Neural cell (in vitro differentiated cells): ENCODE results near the gene BTG1. TPM values are rescaled to one million over a fixed set of nuclear protein-coding genes. Genes with fewer than 3 reads are reported as not detected.

ENCODE experiments used
- H2AFZ ChIP-seq: fragments of 200-600, 300-800 bp; sonication (generic), shearing (Covaris generic); 2 replicates; pipeline ENCODE4 v1.6.0; 2014; ENCODE audit warnings: low read depth, mild to moderate bottlenecking, antibody characterized with exemption, low read length, moderate library complexity
- H3F3A ChIP-seq: fragments of 200-600 bp; shearing (Covaris generic); 2 replicates; pipeline ENCODE4 v1.6.1; 2016; ENCODE audit warnings: mild to moderate bottlenecking, moderate library complexity, mixed read lengths, antibody characterized with exemption, low read length; ENCODE audit not compliant: insufficient read depth, poor library complexity, severe bottlenecking
- H3K27ac ChIP-seq: fragments of 200-600, 300-800 bp; sonication (generic), shearing (Covaris generic); 2 replicates; pipeline ENCODE4 v1.5.1; 2014; ENCODE audit warnings: mild to moderate bottlenecking, low read length, moderate library complexity
- H3K27me3 ChIP-seq: fragments of 300-800, 200-600 bp; sonication (generic), shearing (Covaris generic); 2 replicates; pipeline ENCODE4 v1.6.0; 2014; ENCODE audit warnings: mild to moderate bottlenecking, low read depth, low read length, moderate library complexity; ENCODE audit not compliant: insufficient read depth
- H3K36me3 ChIP-seq: fragments of 300-800, 200-600 bp; sonication (generic), shearing (Covaris generic); 2 replicates; pipeline ENCODE4 v1.5.1; 2014; ENCODE audit warnings: mild to moderate bottlenecking, antibody characterized with exemption, low read length, moderate library complexity; ENCODE audit not compliant: insufficient read depth
- H3K4me2 ChIP-seq: fragments of 300-800, 200-600 bp; sonication (generic), shearing (Covaris generic); 2 replicates; pipeline ENCODE4 v1.6.0; 2014; ENCODE audit warnings: mild to moderate bottlenecking, low read length
- H3K4me3 ChIP-seq: fragments of 300-800, 200-600 bp; sonication (generic), shearing (Covaris generic); 2 replicates; pipeline ENCODE4 v1.5.1; 2014; ENCODE audit warnings: mild to moderate bottlenecking, low read length, moderate library complexity
- H3K79me2 ChIP-seq: fragments of 200-600 bp; shearing (Covaris generic); replicated peaks from 2 replicates; pipeline ENCODE4 v1.6.0; 2014; ENCODE audit warnings: mild to moderate bottlenecking, low read length, moderate library complexity; ENCODE audit not compliant: insufficient read depth
- H3K9ac ChIP-seq: fragments of 300-800, 200-600 bp; sonication (generic), shearing (Covaris generic); 2 replicates; pipeline ENCODE4 v1.6.1; 2016; ENCODE audit warnings: mild to moderate bottlenecking, low read length, mixed read lengths
- H3K9me2 ChIP-seq: fragments of 200-600 bp; shearing (Covaris generic); 2 replicates; pipeline ENCODE4 v1.6.1; 2016; ENCODE audit warnings: mild to moderate bottlenecking, low read length, mixed read lengths; ENCODE audit not compliant: insufficient read depth
- H3K9me3 ChIP-seq: fragments of 200-600, 300-800 bp; sonication (generic), shearing (Covaris generic); 2 replicates; pipeline ENCODE4 v1.6.1; 2016; ENCODE audit warnings: mild to moderate bottlenecking, mixed run types, low read length, moderate library complexity, mixed read lengths
- H4K20me1 ChIP-seq: fragments of 200-600 bp; shearing (Covaris generic); 2 replicates; pipeline ENCODE4 v1.6.1; 2016; ENCODE audit warnings: mild to moderate bottlenecking, mixed run types; ENCODE audit not compliant: insufficient read depth
- EP300 ChIP-seq: fragments of 450-650 bp; conservative IDR thresholded peaks from 2 replicates; pipeline ENCODE4 v1.6.1; 2014; ENCODE audit warnings: antibody characterized with exemption, mild to moderate bottlenecking, moderate library complexity; ENCODE audit not compliant: poor library complexity, severe bottlenecking
- EZH2 ChIP-seq: fragments of 200-600, 300-800 bp; shearing (Covaris generic), sonication (generic); IDR thresholded peaks from 2 replicates; pipeline ENCODE4 v1.6.1; 2014; ENCODE audit warnings: antibody characterized with exemption, low read length, borderline replicate concordance, mild to moderate bottlenecking; ENCODE audit not compliant: insufficient read depth, poor library complexity, severe bottlenecking
- MXI1 ChIP-seq: fragments of 450-650 bp; conservative IDR thresholded peaks from 2 replicates; pipeline ENCODE4 v1.6.1; 2014; ENCODE audit warnings: antibody characterized with exemption, mild to moderate bottlenecking; ENCODE audit not compliant: poor library complexity, severe bottlenecking
- POLR2AphosphoS5 ChIP-seq: IDR thresholded peaks from 2 replicates; pipeline ENCODE4 v1.6.1; 2012
- RAD21 ChIP-seq: fragments of 450-650 bp; conservative IDR thresholded peaks from 2 replicates; pipeline ENCODE4 v1.6.1; 2014; ENCODE audit warnings: antibody characterized with exemption, mild to moderate bottlenecking, moderate library complexity
- SMC3 ChIP-seq: fragments of 450-650 bp; conservative IDR thresholded peaks from 2 replicates; pipeline ENCODE4 v1.6.1; 2014; ENCODE audit warnings: antibody characterized with exemption, mild to moderate bottlenecking, moderate library complexity; ENCODE audit not compliant: poor library complexity
- TAF1 ChIP-seq: IDR thresholded peaks from 2 replicates; pipeline ENCODE4 v1.6.1; 2012; ENCODE audit warnings: low read depth
- polyA plus RNA-seq: library from polyadenylated mRNA; depleted of rRNA; stranded (reverse); fragments of >200 nt; gene quantifications from 2 replicates; pipeline ENCODE4 v1.2.3, GENCODE V29; 2014
- TF ChIP-seq, protein P1 (sequence below): fragments of 450-650 bp; IDR thresholded peaks from 2 replicates; pipeline ENCODE4 v1.5.1; 2014; ENCODE audit warnings: antibody characterized with exemption, mild to moderate bottlenecking, moderate library complexity; ENCODE audit not compliant: poor library complexity, severe bottlenecking
- TF ChIP-seq, protein P2 (sequence below): IDR thresholded peaks from 2 replicates; pipeline ENCODE4 v1.6.1; 2012; ENCODE audit warnings: borderline replicate concordance

BTG1 gene
- polyA plus RNA-seq, 1 donor from 2014 or later: 12.9 TPM

DNA sequence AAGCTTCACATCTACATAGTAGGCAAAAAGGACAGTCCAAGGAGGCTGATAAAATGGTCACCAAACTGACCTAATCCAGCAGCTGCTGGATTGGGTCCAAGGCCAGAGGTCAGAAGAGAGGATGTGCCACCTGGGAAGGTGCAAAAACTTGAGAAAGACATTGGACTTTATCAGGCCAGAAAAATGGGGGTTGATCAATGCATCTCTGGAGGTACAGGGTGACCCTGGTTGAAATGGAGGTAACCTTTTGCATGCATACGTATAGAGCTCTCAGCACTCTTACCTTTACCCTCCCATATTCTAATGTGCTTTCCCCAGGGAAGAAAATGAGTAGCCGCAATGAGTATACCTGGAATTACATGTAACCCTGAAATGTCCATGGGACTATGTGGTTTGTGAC lies 16.0 kb downstream of the BTG1 start:
- no peak overlapping the region for H3K27ac ChIP-seq
- peaks cover 69% of the 10 kb centered on the region for H3K79me2 ChIP-seq
- no peak for TF ChIP-seq SMC3
- TF ChIP-seq, protein P1, sequence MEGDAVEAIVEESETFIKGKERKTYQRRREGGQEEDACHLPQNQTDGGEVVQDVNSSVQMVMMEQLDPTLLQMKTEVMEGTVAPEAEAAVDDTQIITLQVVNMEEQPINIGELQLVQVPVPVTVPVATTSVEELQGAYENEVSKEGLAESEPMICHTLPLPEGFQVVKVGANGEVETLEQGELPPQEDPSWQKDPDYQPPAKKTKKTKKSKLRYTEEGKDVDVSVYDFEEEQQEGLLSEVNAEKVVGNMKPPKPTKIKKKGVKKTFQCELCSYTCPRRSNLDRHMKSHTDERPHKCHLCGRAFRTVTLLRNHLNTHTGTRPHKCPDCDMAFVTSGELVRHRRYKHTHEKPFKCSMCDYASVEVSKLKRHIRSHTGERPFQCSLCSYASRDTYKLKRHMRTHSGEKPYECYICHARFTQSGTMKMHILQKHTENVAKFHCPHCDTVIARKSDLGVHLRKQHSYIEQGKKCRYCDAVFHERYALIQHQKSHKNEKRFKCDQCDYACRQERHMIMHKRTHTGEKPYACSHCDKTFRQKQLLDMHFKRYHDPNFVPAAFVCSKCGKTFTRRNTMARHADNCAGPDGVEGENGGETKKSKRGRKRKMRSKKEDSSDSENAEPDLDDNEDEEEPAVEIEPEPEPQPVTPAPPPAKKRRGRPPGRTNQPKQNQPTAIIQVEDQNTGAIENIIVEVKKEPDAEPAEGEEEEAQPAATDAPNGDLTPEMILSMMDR: no peak
- no peak for TF ChIP-seq EP300
- no peak for TF ChIP-seq MXI1
- no peak for TF ChIP-seq POLR2AphosphoS5
- no peak for TF ChIP-seq RAD21
- TF ChIP-seq EZH2: no peak
- H2AFZ ChIP-seq: no peak overlapping the region
- H4K20me1 ChIP-seq: no peaks in the 10 kb centered on the region
- H3K9ac ChIP-seq: no peak overlapping the region
- no peaks in the 10 kb centered on the region for H3K9me3 ChIP-seq
- no peak overlapping the region for H3K4me3 ChIP-seq
- H3K9me2 ChIP-seq: no peaks in the 10 kb centered on the region
- no peaks in the 10 kb centered on the region for H3F3A ChIP-seq
- H3K27me3 ChIP-seq: no peaks in the 10 kb centered on the region
- no peak overlapping the region for H3K4me2 ChIP-seq
- H3K36me3 ChIP-seq: no peaks in the 10 kb centered on the region

DNA sequence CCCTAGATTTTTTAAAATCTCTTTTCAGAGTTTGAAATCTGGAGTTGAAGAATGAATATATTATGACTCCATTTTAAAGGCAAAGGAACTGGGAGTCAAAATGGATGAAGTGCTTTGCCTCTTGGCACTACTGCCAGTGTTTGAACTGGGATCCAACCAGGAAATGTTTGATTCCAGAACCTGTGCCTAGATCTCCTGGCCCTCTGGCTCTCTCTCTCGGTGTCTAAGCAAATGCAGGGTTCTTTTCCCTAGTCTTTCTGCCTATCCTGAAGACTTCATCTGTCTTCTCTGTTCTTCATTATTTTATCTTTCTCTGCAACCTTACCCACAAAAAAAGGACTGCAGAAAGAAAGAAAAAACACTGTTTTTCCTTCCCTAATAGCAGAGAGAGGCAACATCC lies 17.0 kb downstream of the BTG1 start:
- Histone ChIP-seq H3K79me2 (peaks cover 62% of the 10 kb centered on the region), H4K20me1 (no peaks in the 10 kb centered on the region)

More for the DNA sequence above, 17.0 kb downstream of the BTG1 start:
- no peaks in the 10 kb centered on the region for H3K27me3 ChIP-seq
- no peaks in the 10 kb centered on the region for H3K9me2 ChIP-seq
- H3K9me3 ChIP-seq: no peaks in the 10 kb centered on the region
- no peak overlapping the region for H3K4me3 ChIP-seq
- no peak overlapping the region for H3K9ac ChIP-seq
- TF ChIP-seq, protein P1: no peak
- TF ChIP-seq, protein P2, sequence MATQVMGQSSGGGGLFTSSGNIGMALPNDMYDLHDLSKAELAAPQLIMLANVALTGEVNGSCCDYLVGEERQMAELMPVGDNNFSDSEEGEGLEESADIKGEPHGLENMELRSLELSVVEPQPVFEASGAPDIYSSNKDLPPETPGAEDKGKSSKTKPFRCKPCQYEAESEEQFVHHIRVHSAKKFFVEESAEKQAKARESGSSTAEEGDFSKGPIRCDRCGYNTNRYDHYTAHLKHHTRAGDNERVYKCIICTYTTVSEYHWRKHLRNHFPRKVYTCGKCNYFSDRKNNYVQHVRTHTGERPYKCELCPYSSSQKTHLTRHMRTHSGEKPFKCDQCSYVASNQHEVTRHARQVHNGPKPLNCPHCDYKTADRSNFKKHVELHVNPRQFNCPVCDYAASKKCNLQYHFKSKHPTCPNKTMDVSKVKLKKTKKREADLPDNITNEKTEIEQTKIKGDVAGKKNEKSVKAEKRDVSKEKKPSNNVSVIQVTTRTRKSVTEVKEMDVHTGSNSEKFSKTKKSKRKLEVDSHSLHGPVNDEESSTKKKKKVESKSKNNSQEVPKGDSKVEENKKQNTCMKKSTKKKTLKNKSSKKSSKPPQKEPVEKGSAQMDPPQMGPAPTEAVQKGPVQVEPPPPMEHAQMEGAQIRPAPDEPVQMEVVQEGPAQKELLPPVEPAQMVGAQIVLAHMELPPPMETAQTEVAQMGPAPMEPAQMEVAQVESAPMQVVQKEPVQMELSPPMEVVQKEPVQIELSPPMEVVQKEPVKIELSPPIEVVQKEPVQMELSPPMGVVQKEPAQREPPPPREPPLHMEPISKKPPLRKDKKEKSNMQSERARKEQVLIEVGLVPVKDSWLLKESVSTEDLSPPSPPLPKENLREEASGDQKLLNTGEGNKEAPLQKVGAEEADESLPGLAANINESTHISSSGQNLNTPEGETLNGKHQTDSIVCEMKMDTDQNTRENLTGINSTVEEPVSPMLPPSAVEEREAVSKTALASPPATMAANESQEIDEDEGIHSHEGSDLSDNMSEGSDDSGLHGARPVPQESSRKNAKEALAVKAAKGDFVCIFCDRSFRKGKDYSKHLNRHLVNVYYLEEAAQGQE: no peak
- TF ChIP-seq SMC3 (no peak), EP300 (no peak), MXI1 (no peak), RAD21 (no peak), EZH2 (no peak), TAF1 (no peak), POLR2AphosphoS5 (no peak)
- H2AFZ ChIP-seq: no peak overlapping the region
- H3F3A ChIP-seq: no peaks in the 10 kb centered on the region
- no peak overlapping the region for H3K4me2 ChIP-seq
- no peak overlapping the region for H3K27ac ChIP-seq
- H3K36me3 ChIP-seq: no peaks in the 10 kb centered on the region
